H1 (cell line): ENCODE data around the gene HECTD1. TPM values are rescaled to one million over a fixed set of nuclear protein-coding genes. Genes with fewer than 3 reads are reported as not detected.

Experiments
- CTCF ChIA-PET: fragments of 300-600 bp; sonication (Branson Sonifier 250); formaldehyde crosslinking; loops from one replicate; lab custom pipeline; 2021; ENCODE audit not compliant: partially characterized antibody; lab: Charles Lee
- POLR2A ChIA-PET: fragments of 300-600 bp; sonication (Branson Sonifier 250); formaldehyde crosslinking; loops from one replicate; lab custom pipeline; 2021; ENCODE audit warnings: inconsistent platforms; ENCODE audit not compliant: partially characterized antibody; lab: Charles Lee
- DNase-seq, 2 experiments: peaks; one replicate each; pipeline versions ENCODE4 v3.0.0 to v3.0.0-alpha.2; 2010 to 2022; ENCODE audit warnings: low spot score in 2 of 2, low read depth in 1 of 2, mixed read lengths in 1 of 2
- FAIRE-seq: peaks from 2 replicates; lab custom pipeline; 2011; peaks lifted over from hg19 to GRCh38; lab: Jason Lieb, UNC
- H2AFZ ChIP-seq: 2 replicates; pipeline ENCODE4 v1.8.1; 2012; ENCODE audit warnings: low read length, inconsistent platforms
- H2AK5ac ChIP-seq: 2 replicates; pipeline ENCODE4 v1.6.1; 2013; ENCODE audit warnings: low read depth, low read length
- H2BK120ac ChIP-seq: replicated peaks from 2 replicates; pipeline ENCODE3; 2013; ENCODE audit warnings: low read depth, low read length, inconsistent platforms
- H2BK12ac ChIP-seq: 2 replicates; pipeline ENCODE4 v1.6.1; 2013; ENCODE audit warnings: low read depth, low read length
- H2BK15ac ChIP-seq: 2 replicates; pipeline ENCODE4 v1.6.1; 2013; ENCODE audit warnings: low read length
- H2BK20ac ChIP-seq: 2 replicates; pipeline ENCODE4 v1.6.1; 2013; ENCODE audit warnings: low read length
- H2BK5ac ChIP-seq: 2 replicates; pipeline ENCODE4 v1.6.1; 2013; ENCODE audit warnings: low read depth, low read length
- H3K14ac ChIP-seq: 2 replicates; pipeline ENCODE4 v1.6.1; 2013; ENCODE audit warnings: inconsistent platforms; ENCODE audit not compliant: insufficient read length
- H3K18ac ChIP-seq: 2 replicates; pipeline ENCODE4 v1.6.1; 2013; ENCODE audit warnings: low read length; ENCODE audit errors: extremely low read depth
- H3K23ac ChIP-seq: 2 replicates; pipeline ENCODE4 v1.6.1; 2013; ENCODE audit warnings: inconsistent platforms; ENCODE audit not compliant: insufficient read length
- H3K23me2 ChIP-seq: 2 replicates; pipeline ENCODE4 v1.6.1; 2013; ENCODE audit warnings: low read depth, low read length
- H3K27ac ChIP-seq: 2 replicates; pipeline ENCODE4 v1.6.1; 2011; ENCODE audit warnings: low read depth, low read length, inconsistent platforms
- H3K27me3 ChIP-seq, 4 experiments: replicated peaks in 1 of 4; 1 replicate in 1 of 4; 2 replicates in 3 of 4; pipeline versions ENCODE4 v1.6.1 to v1.8.1; 2011 to 2013; ENCODE audit warnings: low read length in 3 of 4, mild to moderate bottlenecking in 3 of 4, inconsistent platforms in 2 of 4, mixed read lengths in 2 of 4, moderate library complexity in 1 of 4; ENCODE audit not compliant: control insufficient read depth in 3 of 4, insufficient read depth in 3 of 4; ENCODE audit errors: extremely low read depth in 1 of 4
- H3K36me3 ChIP-seq, 4 experiments: 2 replicates each; pipeline versions ENCODE4 v1.6.1 to v1.8.1; 2011 to 2013; ENCODE audit warnings: mild to moderate bottlenecking in 4 of 4, low read length in 3 of 4, moderate library complexity in 2 of 4, control low read depth in 1 of 4, inconsistent platforms in 1 of 4; ENCODE audit not compliant: insufficient read depth in 4 of 4, control insufficient read depth in 2 of 4
- H3K4ac ChIP-seq: replicated peaks from 2 replicates; pipeline ENCODE3; 2013; ENCODE audit warnings: low read length, low read depth, mixed read lengths, inconsistent platforms; ENCODE audit not compliant: insufficient read length
- H3K4me1 ChIP-seq, 4 experiments: replicated peaks in 1 of 4; 1 replicate in 1 of 4; 2 replicates in 3 of 4; pipeline versions ENCODE4 v1.6.1 to v1.8.1; 2011 to 2013; ENCODE audit warnings: low read length in 3 of 4, inconsistent platforms in 2 of 4, mixed read lengths in 1 of 4; ENCODE audit not compliant: insufficient read depth in 4 of 4, control insufficient read depth in 3 of 4
- H3K4me2 ChIP-seq, 2 experiments: 2 replicates each; pipeline versions ENCODE4 v1.6.1 to v1.8.1; 2011 to 2013; ENCODE audit warnings: low read depth in 2 of 2, low read length in 2 of 2, control low read depth in 1 of 2, inconsistent platforms in 1 of 2, mild to moderate bottlenecking in 1 of 2; ENCODE audit not compliant: insufficient read depth in 1 of 2
- H3K4me3 ChIP-seq, 4 experiments: fragments of 200-600, 300-600 bp in 1 of 4; sonication (generic), shearing (Covaris generic), sonication (Bioruptor Twin) in 1 of 4; 2 replicates each; pipeline versions ENCODE4 v1.5.1 to v1.8.1; 2011 to 2016; ENCODE audit warnings: low read length in 4 of 4, low read depth in 3 of 4, control low read depth in 2 of 4, inconsistent platforms in 2 of 4, mild to moderate bottlenecking in 2 of 4, mixed read lengths in 1 of 4, moderate library complexity in 1 of 4; ENCODE audit not compliant: insufficient read depth in 2 of 4; ENCODE audit errors: extremely low read depth in 1 of 4
- H3K56ac ChIP-seq: replicated peaks from 2 replicates; pipeline ENCODE3; 2013; ENCODE audit warnings: low read depth, mild to moderate bottlenecking, mixed read lengths, low read length, inconsistent platforms; ENCODE audit not compliant: insufficient read length
- H3K79me1 ChIP-seq: 2 replicates; pipeline ENCODE4 v1.6.1; 2013; ENCODE audit warnings: low read depth, low read length, control low read depth
- H3K79me2 ChIP-seq, 2 experiments: 2 replicates each; pipeline versions ENCODE4 v1.6.1 to v1.8.1; 2012 to 2013; ENCODE audit warnings: low read length in 2 of 2, mild to moderate bottlenecking in 2 of 2, inconsistent platforms in 1 of 2; ENCODE audit not compliant: insufficient read depth in 2 of 2, control insufficient read depth in 1 of 2
- H3K9ac ChIP-seq, 4 experiments: replicated peaks in 1 of 4; 1 replicate in 1 of 4; 2 replicates in 3 of 4; pipeline versions ENCODE4 v1.6.1 to v1.8.1; 2011 to 2013; ENCODE audit warnings: low read depth in 3 of 4, low read length in 3 of 4, control low read depth in 2 of 4, mild to moderate bottlenecking in 2 of 4, moderate library complexity in 2 of 4, inconsistent platforms in 1 of 4; ENCODE audit errors: extremely low read depth in 1 of 4
- H3K9me3 ChIP-seq, 2 experiments: 2 replicates each; pipeline versions ENCODE4 v1.6.1 to v1.8.1; 2012 to 2013; ENCODE audit warnings: mild to moderate bottlenecking in 2 of 2, moderate library complexity in 2 of 2, control low read depth in 1 of 2, inconsistent platforms in 1 of 2, low read depth in 1 of 2, low read length in 1 of 2, mixed read lengths in 1 of 2; ENCODE audit not compliant: insufficient read depth in 2 of 2
- H4K20me1 ChIP-seq, 2 experiments: replicated peaks in 1 of 2; 2 replicates each; pipeline versions ENCODE3 to v1.8.1; 2011 to 2013; ENCODE audit warnings: inconsistent platforms in 2 of 2, low read length in 2 of 2, mild to moderate bottlenecking in 1 of 2; ENCODE audit not compliant: insufficient read depth in 2 of 2, control insufficient read depth in 1 of 2
- H4K5ac ChIP-seq: 2 replicates; pipeline ENCODE4 v1.6.1; 2013; ENCODE audit warnings: low read length, low read depth, mixed read lengths, inconsistent platforms; ENCODE audit not compliant: insufficient read length
- H4K8ac ChIP-seq: 2 replicates; pipeline ENCODE4 v1.8.0; 2013; ENCODE audit warnings: mild to moderate bottlenecking, moderate library complexity, low read length, inconsistent platforms; ENCODE audit not compliant: insufficient read depth; ENCODE audit errors: extremely low read depth
- H4K91ac ChIP-seq: replicated peaks from 2 replicates; pipeline ENCODE3; 2013; ENCODE audit warnings: low read length, mixed read lengths, inconsistent platforms; ENCODE audit not compliant: insufficient read length
- GABPA ChIP-seq: IDR thresholded peaks from 2 replicates; pipeline ENCODE4 v1.6.1; 2011; ENCODE audit warnings: mild to moderate bottlenecking, low read length, moderate library complexity, borderline replicate concordance; ENCODE audit not compliant: insufficient read depth
- SIX5 ChIP-seq: IDR thresholded peaks from 2 replicates; pipeline ENCODE4 v1.6.1; 2011; ENCODE audit warnings: mild to moderate bottlenecking, low read depth, low read length
- SP4 ChIP-seq: IDR thresholded peaks from 2 replicates; pipeline ENCODE4 v1.6.1; 2012; ENCODE audit warnings: low read length, inconsistent platforms
- SRF ChIP-seq: IDR thresholded peaks from 2 replicates; pipeline ENCODE4 v1.6.1; 2011; ENCODE audit warnings: mild to moderate bottlenecking, low read depth, low read length, moderate library complexity
- WGBS, 2 experiments: shearing (Covaris generic) in 1 of 2; methylation state at CpG; one replicate each; pipeline versions ENCODE4 v1.1.6 to v1.1.7; 2013 to 2015; ENCODE audit warnings: low lambda C conversion rate in 2 of 2, mixed read lengths in 2 of 2, inconsistent platforms in 1 of 2, low coverage in 1 of 2, missing lambda C conversion rate in 1 of 2; ENCODE audit not compliant: insufficient replicate concordance in 2 of 2, insufficient coverage in 1 of 2, insufficient read length in 1 of 2; ENCODE audit errors: extremely low coverage in 1 of 2, missing lambda C conversion rate in 1 of 2; 5-methylcytosine and 5-hydroxymethylcytosine counted together
- polyA plus RNA-seq, 7 experiments: library from polyadenylated mRNA; depleted of rRNA in 3 of 7; stranded (reverse) in 5 of 7; unstranded in 2 of 7; fragments of >200 nt in 5 of 7; fragments of 200-250 nt in 2 of 7; gene quantifications; 1 replicate in 5 of 7; 2 replicates in 1 of 7; 4 replicates in 1 of 7; pipeline versions ENCODE4 v1.2.1 to v1.2.3, GENCODE V29; 2011 to 2013; ENCODE audit warnings: missing spikeins in 2 of 7, mixed read lengths in 2 of 7
- total RNA-seq: library from RNA; stranded (reverse); fragmentation: NEBNext Ultra II Directional; extraction: Animal tissue kit (Norgen Biotek cat#: 25700); gene quantifications from 2 replicates; pipeline ENCODE4 v1.2.1, GENCODE V29; 2021

HECTD1 gene
- total and polyA plus RNA-seq, 2 of the 8 experiments (the other 6 are each of a cell fraction or from before 2014, with no cell fraction given): 44.7 to 105 TPM

- H2BK12ac ChIP-seq: no peak overlapping the region
- 95% methylated on average over 4 of the region's 5 CpGs; no CpG with 5 or more reads in 1 of the 2 experiments for WGBS, 2 experiments
- H4K8ac ChIP-seq: no peak overlapping the region
- no peak overlapping the region for H4K91ac ChIP-seq
- CTCF ChIA-PET: interaction anchor here (1.7 kb wide), 1 partner anchor 289 kb away, joined by 3 read pairs; no protein-coding TSS in a partner anchor
- POLR2A ChIA-PET: no interaction called here
- no peak overlapping the region for H3K23ac ChIP-seq
- no peak overlapping the region for H3K9ac ChIP-seq
- no peak overlapping the region for H3K14ac ChIP-seq
- H2AFZ ChIP-seq: no peak overlapping the region
- no peak overlapping the region for H2BK120ac ChIP-seq
- no peaks in the 10 kb centered on the region for H3K79me2 ChIP-seq
- no peak overlapping the region for H2AK5ac ChIP-seq
- no peak overlapping the region for H4K5ac ChIP-seq
- H3K18ac ChIP-seq: no peak overlapping the region
- no peak overlapping the region for H3K27ac ChIP-seq
- H3K56ac ChIP-seq: no peak overlapping the region
- H3K36me3 ChIP-seq: peaks cover 0 to 65% (median 4%) of the 10 kb centered on the region in 4 experiments; a peak in 6 of 8 replicates
- no peak overlapping the region for H3K4ac ChIP-seq
- H3K27me3 ChIP-seq: no peaks in the 10 kb centered on the region
- H2BK20ac ChIP-seq: no peak overlapping the region
- H2BK15ac ChIP-seq: no peak overlapping the region
- no peak overlapping the region for H3K4me3 ChIP-seq
- DNase-seq (no peak), FAIRE-seq (no peak)
- no peak overlapping the region for H2BK5ac ChIP-seq
- no peaks in the 10 kb centered on the region for H3K79me1 ChIP-seq
- H3K4me1 ChIP-seq: no peaks in the 10 kb centered on the region
- no peak for TF ChIP-seq SIX5
- no peak for TF ChIP-seq SP4
- no peak for TF ChIP-seq GABPA
- TF ChIP-seq SRF: no peak
- no peaks in the 10 kb centered on the region for H3K9me3 ChIP-seq
- no peaks in the 10 kb centered on the region for H3K23me2 ChIP-seq
- H3K4me2 ChIP-seq: no peak overlapping the region
- no peaks in the 10 kb centered on the region for H4K20me1 ChIP-seq
Measured at GRCh38 chr14:31161274-31161673, 46.3 kb downstream of the HECTD1 start.
